HUES64 (cell line): ENCODE results near the gene PSKH1. TPM values are rescaled to one million over a fixed set of nuclear protein-coding genes. Genes with fewer than 3 reads are reported as not detected.
A peak's percentile ranks its signal among the peaks of the same experiment; 100 is the strongest.

Experiments
- H3K27ac ChIP-seq: 2 replicates; pipeline ENCODE4 v1.7.0; 2013; ENCODE audit warnings: low read depth, low read length, inconsistent platforms
- H3K27me3 ChIP-seq: 2 replicates; pipeline ENCODE4 v1.6.1; 2013; ENCODE audit warnings: mild to moderate bottlenecking, low read length; ENCODE audit not compliant: insufficient read depth
- H3K36me3 ChIP-seq: 2 replicates; pipeline ENCODE4 v1.6.1; 2013; ENCODE audit warnings: mild to moderate bottlenecking, low read length; ENCODE audit not compliant: insufficient read depth
- H3K4me1 ChIP-seq: 2 replicates; pipeline ENCODE4 v1.6.1; 2013; ENCODE audit warnings: mild to moderate bottlenecking, low read length, moderate library complexity; ENCODE audit not compliant: insufficient read depth
- H3K4me3 ChIP-seq: 2 replicates; pipeline ENCODE4 v1.5.1; 2013; ENCODE audit warnings: mild to moderate bottlenecking, low read length, moderate library complexity
- H3K9ac ChIP-seq: 2 replicates; pipeline ENCODE4 v1.6.1; 2013; ENCODE audit warnings: mild to moderate bottlenecking, low read depth, low read length
- H3K9me3 ChIP-seq: 2 replicates; pipeline ENCODE4 v1.6.1; 2013; ENCODE audit warnings: low read depth, low read length; ENCODE audit not compliant: insufficient read depth
- WGBS: fragments of 150-250, 120-280 bp; methylation state at CpG from one replicate; pipeline ENCODE4 v1.1.7; 2013; ENCODE audit warnings: missing lambda C conversion rate; 5-methylcytosine and 5-hydroxymethylcytosine counted together
- polyA plus RNA-seq, 2 experiments: library from polyadenylated mRNA; stranded (reverse); fragments of 50-300 nt; gene quantifications; one replicate each; pipeline ENCODE4 v1.2.3, GENCODE V29; 2013

Gene PSKH1
- polyA plus RNA-seq (2013, experiment 1 of 2) = 23.1 TPM
- 32.0 TPM for polyA plus RNA-seq (2013, experiment 2 of 2)

DNA sequence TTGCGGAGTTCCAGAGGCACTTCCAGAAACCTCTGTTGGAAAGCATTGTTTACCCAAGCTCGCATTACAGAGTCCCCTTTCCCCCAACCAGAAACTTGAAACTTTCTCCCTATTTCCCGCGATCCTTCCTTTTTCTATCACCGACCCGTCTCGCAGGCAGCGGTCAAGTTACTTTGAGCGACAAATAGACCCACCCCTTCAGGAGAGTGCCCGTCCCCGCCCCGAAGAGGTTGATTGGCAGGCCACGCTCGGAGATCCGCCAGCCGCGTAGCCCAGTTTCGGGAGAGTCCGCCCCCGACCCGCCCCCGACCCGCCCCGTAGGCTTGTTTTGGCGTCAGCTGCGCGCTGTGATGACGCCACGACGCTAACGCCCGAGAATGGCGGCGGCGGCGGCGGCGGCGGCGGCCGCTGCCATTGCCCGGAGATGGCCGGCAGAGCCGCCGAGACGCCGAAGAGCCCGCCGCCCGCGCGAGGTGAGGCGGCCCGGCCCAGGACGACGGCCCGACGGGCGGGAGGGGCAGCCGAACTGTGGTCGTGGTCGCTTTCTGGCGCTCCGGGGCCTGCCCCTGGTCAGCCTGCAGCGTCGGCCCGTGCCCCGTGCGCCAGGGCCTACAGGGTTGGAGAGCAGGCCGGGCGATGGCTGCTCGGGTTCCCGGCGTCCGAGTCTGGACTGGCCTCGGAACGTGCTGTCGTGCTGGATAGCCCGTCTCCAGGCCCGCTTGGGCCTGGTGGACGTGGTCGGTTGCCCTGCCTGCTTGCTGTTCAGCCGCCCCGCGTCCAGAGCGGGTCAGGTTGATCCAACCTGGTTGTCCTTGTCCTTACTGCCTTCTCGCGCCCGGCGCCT is at the start of gene PSKH1:
TSS of gene PSKH1 (plus strand) at position 356 of the 844 bp plus-strand sequence. CDS start 15,496 bp downstream, outside the sequence.
- H3K9me3 ChIP-seq = no peaks in the 10 kb centered on the region
- H3K27me3 ChIP-seq = no peaks in the 10 kb centered on the region
- peak within 1 kb of the TSS; percentile 100 for H3K4me3 ChIP-seq
- H3K27ac ChIP-seq = peak within 1 kb of the TSS; percentile 90
- WGBS = under 1% methylated on average over 90 of the region's 90 CpGs
- no peaks in the 10 kb centered on the region for H3K36me3 ChIP-seq
- H3K4me1 ChIP-seq = peaks cover 12% of the 10 kb centered on the region; the same call in 1 of the 2 replicates
- peak within 1 kb of the TSS; percentile 99 for H3K9ac ChIP-seq

DNA sequence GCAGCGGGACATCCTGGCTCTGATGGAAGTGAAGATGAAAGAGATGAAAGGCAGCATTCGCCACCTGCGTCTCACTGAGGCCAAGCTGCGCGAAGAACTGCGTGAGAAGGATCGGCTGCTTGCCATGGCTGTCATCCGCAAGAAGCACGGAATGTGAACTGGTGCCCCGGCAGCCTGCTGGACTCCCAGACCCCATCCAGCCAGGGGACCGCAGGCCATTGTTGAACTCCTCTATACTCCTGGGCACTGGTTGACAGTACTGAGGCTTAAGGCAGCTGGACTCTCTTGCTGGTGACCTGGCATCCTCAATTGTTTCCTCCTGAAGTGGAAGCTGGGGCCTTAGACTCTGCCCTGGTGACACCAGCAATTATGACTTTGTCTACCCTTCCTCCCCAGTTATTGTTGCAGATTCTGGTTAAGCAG is 49.7 kb upstream of the PSKH1 start:
- peaks cover 34% of the 10 kb centered on the region for H3K4me1 ChIP-seq
- H3K9me3 ChIP-seq = no peaks in the 10 kb centered on the region
- H3K27ac ChIP-seq = no peak overlapping the region
- no peaks in the 10 kb centered on the region for H3K27me3 ChIP-seq
- 0 out of 2 replicates have a peak, but pooled peaks cover 5% of the 10 kb centered on the region for H3K36me3 ChIP-seq
- 28% methylated on average over 11 of the region's 11 CpGs for WGBS
- peak overlapping the region; percentile 94 for H3K4me3 ChIP-seq
- H3K9ac ChIP-seq = peak overlapping the region; percentile 90

DNA sequence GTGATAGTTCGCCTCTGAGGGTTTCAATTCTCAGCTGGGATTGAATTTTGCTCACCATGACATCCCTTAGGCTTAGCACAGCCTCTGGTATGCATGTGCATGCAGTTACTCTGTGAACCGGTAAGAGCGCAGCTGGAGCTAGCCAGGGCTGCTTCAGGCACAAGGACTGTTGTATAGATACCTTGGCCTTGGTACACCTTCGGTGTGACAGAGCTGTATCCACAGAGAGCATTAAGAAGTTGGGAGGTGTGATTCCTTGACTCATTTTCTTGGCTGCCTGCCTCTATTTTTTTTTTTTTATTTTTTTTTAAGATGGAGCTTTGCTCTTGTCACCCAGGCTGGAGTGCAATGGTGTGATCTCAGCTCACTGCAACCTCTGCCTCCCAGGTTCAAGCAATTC is 48.6 kb upstream of the PSKH1 start:
- Histone ChIP-seq H3K9me3 (no peaks in the 10 kb centered on the region), H3K27ac (no peak overlapping the region), H3K4me1 (peaks cover 34% of the 10 kb centered on the region), H3K9ac (no peak overlapping the region), H3K4me3 (peak overlapping the region; percentile 94), H3K36me3 (peaks cover 9% of the 10 kb centered on the region; the same call in 1 of the 2 replicates), H3K27me3 (no peaks in the 10 kb centered on the region)
- 77% methylated on average over 4 of the region's 4 CpGs for WGBS

DNA sequence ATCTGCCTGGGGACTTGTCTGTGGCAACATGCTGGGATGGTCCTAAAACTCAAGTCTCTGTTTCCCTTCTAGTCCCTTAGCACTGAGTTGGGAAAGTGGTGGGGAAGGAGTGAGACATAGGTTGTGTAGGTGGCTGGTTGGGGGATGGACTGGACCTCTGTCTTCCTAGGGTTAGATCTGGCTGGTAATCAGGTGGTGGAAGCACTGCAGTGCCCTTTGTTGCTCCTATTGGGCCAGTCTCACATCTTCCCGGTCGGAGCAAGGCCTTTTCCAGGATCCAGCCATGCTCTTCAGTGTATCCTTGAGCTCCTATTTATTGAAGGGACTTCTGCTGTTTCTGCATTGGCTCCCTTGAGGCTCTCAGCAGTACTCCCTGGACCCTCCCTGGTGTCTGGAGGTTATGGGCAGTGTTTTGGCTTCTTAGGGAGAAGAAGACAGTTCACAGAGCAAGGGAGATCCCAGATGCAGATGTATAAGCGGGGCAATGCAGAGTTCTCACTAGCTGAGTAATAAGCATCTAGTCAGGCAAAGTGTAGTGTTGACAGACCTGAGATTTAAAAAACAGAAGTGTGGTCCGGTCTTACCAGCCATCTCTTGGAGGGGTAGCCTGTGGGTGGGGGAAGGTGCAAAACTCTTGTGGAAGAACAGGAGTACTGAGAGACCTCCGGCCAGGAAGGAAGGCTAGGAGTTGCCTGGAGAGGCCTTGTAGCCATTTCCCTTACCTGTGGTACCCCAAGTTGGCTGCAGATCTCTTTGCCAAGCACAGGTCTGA is 47.6 kb upstream of the PSKH1 start:
- H3K9me3 ChIP-seq = no peaks in the 10 kb centered on the region
- H3K4me1 ChIP-seq = peaks cover 34% of the 10 kb centered on the region
- WGBS = 81% methylated on average over 5 of the region's 5 CpGs
- H3K9ac ChIP-seq = peak overlapping the region; percentile 72
- H3K27ac ChIP-seq = peak overlapping the region; percentile 90
- H3K4me3 ChIP-seq = peak overlapping the region; percentile 92
- H3K27me3 ChIP-seq = no peaks in the 10 kb centered on the region
- peaks cover 13% of the 10 kb centered on the region; the same call in 1 of the 2 replicates for H3K36me3 ChIP-seq

DNA sequence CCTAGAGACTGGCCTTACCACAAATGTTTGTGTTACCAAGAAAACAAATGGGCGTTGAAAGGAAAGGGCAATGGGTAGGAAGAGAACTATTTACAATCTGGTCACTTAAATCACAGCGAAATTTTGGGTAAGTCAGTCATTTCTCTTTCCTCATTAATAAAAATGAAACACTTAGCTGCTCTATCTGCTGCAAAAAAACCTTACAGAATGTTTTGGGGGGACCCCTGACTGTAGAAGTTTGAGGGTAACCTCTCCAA is 47.1 kb upstream of the PSKH1 start:
- Histone ChIP-seq H3K27ac (peak overlapping the region; percentile 90), H3K27me3 (no peaks in the 10 kb centered on the region), H3K9ac (peak overlapping the region; percentile 72), H3K9me3 (no peaks in the 10 kb centered on the region), H3K36me3 (peaks cover 13% of the 10 kb centered on the region; the same call in 1 of the 2 replicates), H3K4me1 (peaks cover 34% of the 10 kb centered on the region), H3K4me3 (peak overlapping the region; percentile 92)
- WGBS = 39% methylated on average over 2 of the region's 2 CpGs

DNA sequence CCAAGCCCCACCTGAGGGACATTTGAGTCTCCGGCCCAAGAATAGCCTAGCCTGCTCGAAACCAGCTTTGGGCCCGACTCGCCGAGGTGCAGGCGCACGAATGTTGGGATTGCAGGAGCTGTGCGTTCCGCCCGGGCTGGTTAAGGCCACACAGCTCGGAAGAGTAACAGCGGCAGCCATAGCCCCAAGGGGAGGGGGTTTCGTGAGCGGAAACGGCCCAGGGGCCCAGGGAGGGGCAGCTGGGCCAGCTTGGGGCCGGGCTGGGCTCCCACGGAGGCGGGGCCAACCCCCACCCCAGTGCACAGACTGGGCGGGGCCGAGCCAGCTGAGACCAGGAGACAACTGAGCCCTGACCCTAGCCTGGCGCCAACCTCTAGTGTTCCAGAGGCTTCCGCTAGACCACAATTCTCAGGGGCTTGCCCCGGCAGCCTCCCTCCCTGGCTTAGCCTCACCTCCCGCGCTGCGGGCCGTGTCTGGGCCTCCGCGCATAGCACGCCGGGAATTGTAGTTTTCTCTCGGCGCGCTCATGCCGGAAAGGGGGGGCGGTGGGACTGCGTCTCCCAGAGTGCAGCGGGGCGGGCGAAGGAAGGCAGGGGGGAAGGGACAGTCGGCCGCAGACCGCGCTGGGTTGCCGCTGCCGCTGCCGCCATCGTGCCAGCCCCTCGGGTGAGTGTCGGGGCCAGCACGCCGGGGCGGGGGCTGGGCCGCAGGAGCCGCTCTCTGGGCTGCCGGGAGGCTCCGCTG is 46.6 kb upstream of the PSKH1 start, which contains the start of gene NUTF2:
TSS of gene NUTF2 (plus strand) at position 614 of the 744 bp plus-strand sequence. CDS start 18,198 bp downstream, outside the sequence.
- peaks cover 29% of the 10 kb centered on the region for H3K4me1 ChIP-seq

DNA sequence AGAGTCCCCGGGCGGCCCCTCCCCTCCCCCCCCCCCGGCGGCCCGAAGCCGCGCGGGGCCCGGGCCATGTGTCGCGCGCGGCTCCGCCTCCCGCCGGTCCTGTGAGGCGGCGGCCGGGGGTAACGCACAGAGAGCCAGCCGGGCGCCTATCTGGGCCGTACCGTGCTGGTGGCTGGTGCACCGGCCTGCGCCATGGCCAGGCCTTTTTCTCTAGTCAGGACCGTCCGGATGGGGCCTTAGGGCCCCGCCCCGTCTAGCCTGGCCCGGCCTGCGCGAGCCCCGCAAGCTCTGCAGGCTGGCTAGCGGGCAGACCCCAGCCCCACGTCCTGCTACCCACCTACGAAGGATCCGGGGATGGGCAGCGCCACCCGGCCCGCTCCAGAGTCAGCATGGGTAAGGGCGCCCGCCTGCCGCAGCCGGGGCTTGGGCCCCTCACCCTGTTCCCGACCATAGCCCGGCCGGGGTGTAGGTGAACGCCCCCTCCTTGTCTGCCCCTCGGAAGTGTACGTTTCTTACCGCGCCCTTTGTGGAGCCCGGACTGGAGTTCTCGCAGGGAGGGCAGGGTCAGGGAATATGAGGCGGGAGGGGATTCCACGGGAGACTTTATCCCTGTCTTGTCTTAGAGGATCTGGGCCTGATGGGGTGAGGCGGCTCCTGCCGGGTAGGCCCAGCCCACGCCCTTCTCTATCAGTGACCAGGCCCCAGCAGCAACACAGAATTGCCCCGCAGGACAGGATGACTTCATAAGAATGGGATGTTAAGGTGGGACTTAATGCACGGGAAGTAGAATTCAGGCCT is 45.8 kb upstream of the PSKH1 start, which contains the start of gene CENPT:
TSS of gene CENPT (minus strand) at position 630 of the 798 bp plus-strand sequence. CDS start 13,834 bp downstream, outside the sequence.
- no peaks in the 10 kb centered on the region for H3K27me3 ChIP-seq
- peaks cover 28% of the 10 kb centered on the region for H3K4me1 ChIP-seq
- H3K9me3 ChIP-seq = no peaks in the 10 kb centered on the region
- H3K27ac ChIP-seq = peak within 1 kb of the TSS; percentile 90
- H3K9ac ChIP-seq = peak within 1 kb of the TSS; percentile 93
- under 1% methylated on average over 62 of the region's 62 CpGs for WGBS
- peak within 1 kb of the TSS; percentile 92 for H3K4me3 ChIP-seq
- H3K36me3 ChIP-seq = peaks cover 13% of the 10 kb centered on the region; the same call in 1 of the 2 replicates

More for the DNA sequence above, 46.6 kb upstream of the PSKH1 start, which contains the start of gene NUTF2:
- Histone ChIP-seq H3K36me3 (peaks cover 13% of the 10 kb centered on the region; the same call in 1 of the 2 replicates), H3K27ac (peak within 1 kb of the TSS; percentile 90), H3K9me3 (no peaks in the 10 kb centered on the region), H3K4me3 (peak within 1 kb of the TSS; percentile 92), H3K9ac (peak within 1 kb of the TSS; percentile 93), H3K27me3 (no peaks in the 10 kb centered on the region)
- WGBS = under 1% methylated on average over 57 of the region's 57 CpGs

DNA sequence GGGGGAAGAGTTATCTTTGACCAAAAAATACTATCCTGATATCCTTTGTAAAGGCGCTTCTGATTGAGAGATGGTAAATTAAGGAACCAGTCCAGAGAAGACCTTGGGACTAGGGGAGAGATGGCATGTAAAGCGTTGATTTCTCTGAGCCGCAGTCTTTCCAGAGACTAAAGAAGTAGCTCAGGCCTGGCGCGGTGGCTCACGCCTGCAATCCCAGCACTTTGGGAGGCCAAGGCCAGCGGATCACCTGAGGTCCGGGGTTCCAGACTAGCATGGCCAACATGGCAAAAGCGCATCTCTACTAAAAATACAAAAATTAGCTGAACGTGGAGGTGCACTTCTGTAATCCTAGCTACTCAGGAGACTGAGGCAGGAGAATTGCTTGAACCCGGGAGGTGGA is 44.9 kb upstream of the PSKH1 start:
- Histone ChIP-seq H3K27me3 (no peaks in the 10 kb centered on the region), H3K9me3 (no peaks in the 10 kb centered on the region), H3K36me3 (peaks cover 13% of the 10 kb centered on the region; the same call in 1 of the 2 replicates), H3K9ac (peak overlapping the region; percentile 93), H3K4me1 (peaks cover 28% of the 10 kb centered on the region), H3K27ac (peak overlapping the region; percentile 90), H3K4me3 (peak overlapping the region; percentile 92)
- 95% methylated on average over 11 of the region's 11 CpGs for WGBS

DNA sequence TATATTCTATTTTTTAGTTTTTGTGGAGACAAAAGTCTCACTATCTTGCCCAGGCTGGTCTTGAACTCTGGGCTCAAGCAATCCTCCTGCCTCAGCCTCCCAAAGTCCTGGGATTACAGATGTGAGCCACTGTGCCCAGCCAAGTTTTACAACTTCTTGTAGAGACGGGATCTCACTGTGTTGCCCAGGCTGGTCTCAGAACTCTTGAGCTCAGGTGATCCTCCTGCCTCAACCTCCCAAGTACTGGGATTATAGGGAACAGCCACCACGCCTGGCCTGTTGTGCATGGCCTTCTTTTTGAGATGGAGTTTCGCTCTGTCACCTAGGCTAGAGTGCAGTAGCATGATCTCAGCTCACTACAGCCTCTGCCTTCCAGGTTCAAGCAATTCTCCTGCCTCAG is 39.4 kb upstream of the PSKH1 start:
- Histone ChIP-seq H3K27ac (no peak overlapping the region), H3K9ac (no peak overlapping the region), H3K36me3 (peaks cover 11% of the 10 kb centered on the region; the same call in 1 of the 2 replicates), H3K4me1 (peaks cover 16% of the 10 kb centered on the region), H3K27me3 (no peaks in the 10 kb centered on the region), H3K9me3 (no peaks in the 10 kb centered on the region), H3K4me3 (no peak overlapping the region)
- 96% methylated on average over 3 of the region's 3 CpGs for WGBS

DNA sequence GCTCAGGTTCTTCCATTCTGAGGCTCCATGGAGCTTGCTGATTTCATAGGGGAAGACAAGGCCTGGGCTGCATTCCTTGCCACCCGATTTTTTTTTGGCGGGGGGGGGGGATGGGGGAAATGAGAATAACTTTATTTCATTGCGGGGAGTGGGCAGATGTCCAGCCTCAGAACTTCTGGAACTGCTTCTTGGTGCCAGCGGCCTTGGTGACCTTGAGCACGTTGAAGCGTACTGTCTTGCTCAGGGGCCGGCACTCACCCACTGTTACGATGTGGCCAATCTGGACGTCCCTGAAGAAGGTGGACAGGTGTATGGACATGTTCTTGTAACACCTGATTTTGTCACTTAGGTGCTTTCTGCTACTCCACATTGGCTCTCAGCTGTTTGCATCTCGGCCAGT is 37.3 kb upstream of the PSKH1 start:
- Histone ChIP-seq H3K4me1 (peaks cover 16% of the 10 kb centered on the region), H3K4me3 (no peak overlapping the region), H3K9ac (no peak overlapping the region), H3K27me3 (no peaks in the 10 kb centered on the region), H3K27ac (no peak overlapping the region), H3K36me3 (peaks cover 9% of the 10 kb centered on the region), H3K9me3 (no peaks in the 10 kb centered on the region)
- WGBS = 95% methylated on average over 10 of the region's 10 CpGs
